HFF-Myc (cell line): Measurements from ENCODE around the gene JAK2.

Experiments
- DNase-seq: peaks from one replicate; pipeline ENCODE4 v3.0.0-alpha.2; 2011; ENCODE audit warnings: low read depth; ENCODE audit errors: extremely low read depth
- H3K4me3 ChIP-seq: replicated peaks from 2 replicates; pipeline ENCODE4 v1.5.1; 2011; ENCODE audit warnings: low read depth, mild to moderate bottlenecking, control low read depth, low read length
- TF ChIP-seq, protein P1 (sequence below): IDR thresholded peaks from 2 replicates; pipeline ENCODE4 v1.5.1; 2012; ENCODE audit warnings: mild to moderate bottlenecking, low read depth, low read length, control low read depth; ENCODE audit errors: missing control alignments

The JAK2 gene

GRCh38 chr9:5040730-5041389 lies 55.8 kb downstream of the JAK2 start:
- no peak for DNase-seq
- TF ChIP-seq, protein P1, sequence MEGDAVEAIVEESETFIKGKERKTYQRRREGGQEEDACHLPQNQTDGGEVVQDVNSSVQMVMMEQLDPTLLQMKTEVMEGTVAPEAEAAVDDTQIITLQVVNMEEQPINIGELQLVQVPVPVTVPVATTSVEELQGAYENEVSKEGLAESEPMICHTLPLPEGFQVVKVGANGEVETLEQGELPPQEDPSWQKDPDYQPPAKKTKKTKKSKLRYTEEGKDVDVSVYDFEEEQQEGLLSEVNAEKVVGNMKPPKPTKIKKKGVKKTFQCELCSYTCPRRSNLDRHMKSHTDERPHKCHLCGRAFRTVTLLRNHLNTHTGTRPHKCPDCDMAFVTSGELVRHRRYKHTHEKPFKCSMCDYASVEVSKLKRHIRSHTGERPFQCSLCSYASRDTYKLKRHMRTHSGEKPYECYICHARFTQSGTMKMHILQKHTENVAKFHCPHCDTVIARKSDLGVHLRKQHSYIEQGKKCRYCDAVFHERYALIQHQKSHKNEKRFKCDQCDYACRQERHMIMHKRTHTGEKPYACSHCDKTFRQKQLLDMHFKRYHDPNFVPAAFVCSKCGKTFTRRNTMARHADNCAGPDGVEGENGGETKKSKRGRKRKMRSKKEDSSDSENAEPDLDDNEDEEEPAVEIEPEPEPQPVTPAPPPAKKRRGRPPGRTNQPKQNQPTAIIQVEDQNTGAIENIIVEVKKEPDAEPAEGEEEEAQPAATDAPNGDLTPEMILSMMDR: no peak
- H3K4me3 ChIP-seq: no peak overlapping the region

GRCh38 chr9:5041390-5042115 lies 56.5 kb downstream of the JAK2 start:
- H3K4me3 ChIP-seq: no peak overlapping the region
- DNase-seq: no peak
- TF ChIP-seq, protein P1: no peak

- TF ChIP-seq, protein P1: no peak
- no peak for DNase-seq
- no peak overlapping the region for H3K4me3 ChIP-seq
Observed at GRCh38 chr9:5042661-5043178, 57.6 kb downstream of the JAK2 start.

DNA sequence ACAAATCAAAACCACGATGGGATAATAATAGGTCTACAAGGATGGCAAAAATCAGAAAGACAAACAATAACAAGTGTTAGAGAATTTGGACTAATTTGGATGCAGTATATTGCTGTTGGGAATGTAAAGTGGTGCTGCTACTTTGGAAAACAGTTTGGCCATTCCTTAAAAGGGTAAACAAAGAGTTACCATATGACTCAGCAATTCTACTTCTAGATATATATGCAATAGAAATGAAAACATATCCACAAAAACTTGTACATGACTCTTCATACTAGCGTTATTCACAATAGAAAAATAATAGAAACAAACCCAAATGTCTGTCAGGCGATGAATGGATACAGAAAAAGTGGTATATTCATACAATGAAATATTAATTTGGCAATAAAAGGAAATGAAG lies 58.3 kb downstream of the JAK2 start:
- H3K4me3 ChIP-seq: no peak overlapping the region
- DNase-seq: no peak
- TF ChIP-seq, protein P1: no peak

- no peak for DNase-seq
- H3K4me3 ChIP-seq: no peak overlapping the region
- TF ChIP-seq, protein P1: no peak
Observed at GRCh38 chr9:5044160-5044559, 59.1 kb downstream of the JAK2 start.

GRCh38 chr9:5052838-5053237 lies 67.8 kb downstream of the JAK2 start:
- TF ChIP-seq, protein P1: no peak
- H3K4me3 ChIP-seq: no peak overlapping the region
- peak; percentile 10 for DNase-seq

GRCh38 chr9:5062631-5063030 lies 77.6 kb downstream of the JAK2 start:
- TF ChIP-seq, protein P1: no peak

More at GRCh38 chr9:5062631-5063030, 77.6 kb downstream of the JAK2 start:
- no peak for DNase-seq
- H3K4me3 ChIP-seq: no peak overlapping the region
